Esophagus muscularis mucosa (tissue), 4 donors: ENCODE data around the gene OTOF.

Experiments
- EP300 ChIP-seq: sonication (generic); formaldehyde crosslinking; IDR thresholded peaks from one replicate; pipeline ENCODE4 v1.6.1; 2017; ENCODE audit warnings: antibody characterized with exemption
- POLR2A ChIP-seq: fragments of 450-650 bp; IDR thresholded peaks from one replicate; pipeline ENCODE4 v1.6.1; 2017; ENCODE audit warnings: antibody characterized with exemption, moderate library complexity, mild to moderate bottlenecking, low read depth
- TF ChIP-seq, protein P1 (sequence below), 3 experiments: fragments of 200-600 bp in 2 of 3; fragments of 450-650 bp in 1 of 3; sonication (generic) in 2 of 3; IDR thresholded peaks; one replicate each; pipeline ENCODE4 v1.5.1; 2017 to 2019; ENCODE audit warnings: antibody characterized with exemption in 3 of 3, mild to moderate bottlenecking in 2 of 3, moderate library complexity in 1 of 3

DNA sequence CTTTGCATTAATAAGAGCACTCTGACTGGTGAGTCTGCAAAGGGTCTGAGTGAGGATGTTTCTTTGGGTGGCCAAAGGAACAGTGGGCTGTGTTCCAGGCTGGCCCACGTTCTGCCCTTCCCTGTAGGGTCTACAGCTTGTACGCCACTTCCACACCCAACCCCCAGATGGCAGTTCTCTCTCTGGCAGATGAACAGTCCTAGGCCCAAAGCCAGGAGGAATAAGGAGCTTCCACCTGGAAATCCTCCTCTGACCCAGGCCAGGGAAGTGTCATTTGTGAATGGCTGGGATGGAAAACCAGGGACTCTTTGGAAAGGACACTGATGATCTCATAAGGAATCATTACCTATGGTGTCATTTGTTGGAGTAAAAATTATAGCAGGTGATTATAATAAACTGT is 6.6 kb downstream of the OTOF start:
- TF ChIP-seq, protein P1, sequence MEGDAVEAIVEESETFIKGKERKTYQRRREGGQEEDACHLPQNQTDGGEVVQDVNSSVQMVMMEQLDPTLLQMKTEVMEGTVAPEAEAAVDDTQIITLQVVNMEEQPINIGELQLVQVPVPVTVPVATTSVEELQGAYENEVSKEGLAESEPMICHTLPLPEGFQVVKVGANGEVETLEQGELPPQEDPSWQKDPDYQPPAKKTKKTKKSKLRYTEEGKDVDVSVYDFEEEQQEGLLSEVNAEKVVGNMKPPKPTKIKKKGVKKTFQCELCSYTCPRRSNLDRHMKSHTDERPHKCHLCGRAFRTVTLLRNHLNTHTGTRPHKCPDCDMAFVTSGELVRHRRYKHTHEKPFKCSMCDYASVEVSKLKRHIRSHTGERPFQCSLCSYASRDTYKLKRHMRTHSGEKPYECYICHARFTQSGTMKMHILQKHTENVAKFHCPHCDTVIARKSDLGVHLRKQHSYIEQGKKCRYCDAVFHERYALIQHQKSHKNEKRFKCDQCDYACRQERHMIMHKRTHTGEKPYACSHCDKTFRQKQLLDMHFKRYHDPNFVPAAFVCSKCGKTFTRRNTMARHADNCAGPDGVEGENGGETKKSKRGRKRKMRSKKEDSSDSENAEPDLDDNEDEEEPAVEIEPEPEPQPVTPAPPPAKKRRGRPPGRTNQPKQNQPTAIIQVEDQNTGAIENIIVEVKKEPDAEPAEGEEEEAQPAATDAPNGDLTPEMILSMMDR (IDR thresholded peaks at IDR 0.05) = no peak
- no peak for TF ChIP-seq POLR2A
- TF ChIP-seq EP300 = no peak
